AG10803 (cell line): Measurements from ENCODE around the gene DNAH10.

ENCODE experiments used
- DNase-seq: peaks from one replicate; pipeline ENCODE4 v3.0.0; 2010; ENCODE audit warnings: low read depth
- H3K4me3 ChIP-seq: 2 replicates; pipeline ENCODE4 v1.5.1; 2011; ENCODE audit warnings: mild to moderate bottlenecking, low read length, control low read depth
- TF ChIP-seq, protein P1 (sequence below): conservative IDR thresholded peaks from 2 replicates; pipeline ENCODE4 v1.5.1; 2011; ENCODE audit warnings: mild to moderate bottlenecking, low read length, control low read depth, inconsistent platforms

The DNAH10 gene

GRCh38 chr12:123923038-123923437 lies 160.9 kb downstream of the DNAH10 start:
- no peak for DNase-seq
- TF ChIP-seq, protein P1, sequence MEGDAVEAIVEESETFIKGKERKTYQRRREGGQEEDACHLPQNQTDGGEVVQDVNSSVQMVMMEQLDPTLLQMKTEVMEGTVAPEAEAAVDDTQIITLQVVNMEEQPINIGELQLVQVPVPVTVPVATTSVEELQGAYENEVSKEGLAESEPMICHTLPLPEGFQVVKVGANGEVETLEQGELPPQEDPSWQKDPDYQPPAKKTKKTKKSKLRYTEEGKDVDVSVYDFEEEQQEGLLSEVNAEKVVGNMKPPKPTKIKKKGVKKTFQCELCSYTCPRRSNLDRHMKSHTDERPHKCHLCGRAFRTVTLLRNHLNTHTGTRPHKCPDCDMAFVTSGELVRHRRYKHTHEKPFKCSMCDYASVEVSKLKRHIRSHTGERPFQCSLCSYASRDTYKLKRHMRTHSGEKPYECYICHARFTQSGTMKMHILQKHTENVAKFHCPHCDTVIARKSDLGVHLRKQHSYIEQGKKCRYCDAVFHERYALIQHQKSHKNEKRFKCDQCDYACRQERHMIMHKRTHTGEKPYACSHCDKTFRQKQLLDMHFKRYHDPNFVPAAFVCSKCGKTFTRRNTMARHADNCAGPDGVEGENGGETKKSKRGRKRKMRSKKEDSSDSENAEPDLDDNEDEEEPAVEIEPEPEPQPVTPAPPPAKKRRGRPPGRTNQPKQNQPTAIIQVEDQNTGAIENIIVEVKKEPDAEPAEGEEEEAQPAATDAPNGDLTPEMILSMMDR = no peak
- H3K4me3 ChIP-seq = no peak overlapping the region

- TF ChIP-seq, protein P1 = no peak
Measured at GRCh38 chr12:123923927-123924326, 161.8 kb downstream of the DNAH10 start.

GRCh38 chr12:123924539-123924938 lies 162.4 kb downstream of the DNAH10 start:
- TF ChIP-seq, protein P1 = no peak
- no peak overlapping the region for H3K4me3 ChIP-seq
- DNase-seq = no peak

More at GRCh38 chr12:123923927-123924326, 161.8 kb downstream of the DNAH10 start:
- DNase-seq = no peak
- H3K4me3 ChIP-seq = no peak overlapping the region

GRCh38 chr12:123928274-123928865 lies 166.3 kb downstream of the DNAH10 start:
- TF ChIP-seq, protein P1 = no peak
- no peak overlapping the region for H3K4me3 ChIP-seq
- no peak for DNase-seq

DNA sequence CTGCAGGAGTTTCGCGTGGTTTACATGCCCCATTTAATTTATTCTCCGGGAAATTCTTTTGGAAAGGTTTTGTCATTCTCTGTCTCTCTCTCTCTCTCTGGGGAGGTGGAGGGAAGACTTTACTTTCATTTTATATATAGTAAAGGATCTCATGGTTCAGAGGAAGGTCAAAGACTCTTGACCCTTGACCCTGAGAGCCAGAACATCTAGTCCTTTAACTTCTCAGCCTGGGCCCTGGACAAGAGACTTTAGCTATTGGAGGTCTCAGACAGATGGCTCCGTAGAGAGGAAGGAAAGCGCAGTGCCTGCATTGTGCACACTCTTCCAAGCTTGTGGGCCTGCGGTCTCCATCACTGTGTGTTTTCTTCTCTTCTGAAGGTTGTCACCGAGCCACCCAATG lies 166.8 kb downstream of the DNAH10 start:
- no peak overlapping the region for H3K4me3 ChIP-seq
- TF ChIP-seq, protein P1 = no peak
- no peak for DNase-seq

GRCh38 chr12:123929946-123930583 lies 168.0 kb downstream of the DNAH10 start:
- H3K4me3 ChIP-seq = no peak overlapping the region
- TF ChIP-seq, protein P1 = no peak
- no peak for DNase-seq

GRCh38 chr12:123931686-123932321 lies 169.7 kb downstream of the DNAH10 start:
- TF ChIP-seq, protein P1 = no peak
- no peak overlapping the region for H3K4me3 ChIP-seq
- DNase-seq = no peak
